NCI-H1417 (cell line): ENCODE results near the gene PHACTR3.
"Not testable (repeated sequence)": the region's sequence is repeated elsewhere in the genome, so short reads cannot be mapped to it uniquely, and the experiment has no call there.

Experiments
- DNase-seq, 3 experiments: peaks; one replicate each; lab custom pipeline; 2025; lab: John Stamatoyannopoulos, UW

Gene PHACTR3

GRCh38 chr20:59829054-59829785, 224.9 kb downstream of the PHACTR3 start:
- no peak for DNase-seq

- no peak for DNase-seq
Observed at GRCh38 chr20:59829786-59830664, 225.7 kb downstream of the PHACTR3 start.

- DNase-seq, result peak; percentile 21 to 85 (median 78)
Observed at GRCh38 chr20:59830665-59831023, 226.3 kb downstream of the PHACTR3 start.

GRCh38 chr20:59831024-59831915, 226.9 kb downstream of the PHACTR3 start:
- peak; percentile 33 to 85 (median 78) for DNase-seq

GRCh38 chr20:59831916-59832270, 227.6 kb downstream of the PHACTR3 start:
- DNase-seq, result no peak

GRCh38 chr20:59832406-59833363, 228.3 kb downstream of the PHACTR3 start:
- no peak for DNase-seq

- peak in 2 of 3 experiments; percentile 57 to 82 for DNase-seq
Observed at GRCh38 chr20:59835057-59835447, 230.7 kb downstream of the PHACTR3 start.

GRCh38 chr20:59835448-59836395, 231.4 kb downstream of the PHACTR3 start:
- DNase-seq, result peak; percentile 76 to 91 (median 83)

GRCh38 chr20:59836767-59837166, 232.4 kb downstream of the PHACTR3 start:
- peak; percentile 44 to 81 (median 72) for DNase-seq

GRCh38 chr20:59837623-59838394, 233.5 kb downstream of the PHACTR3 start:
- no peak for DNase-seq

GRCh38 chr20:59839400-59839799, 235.1 kb downstream of the PHACTR3 start:
- no peak for DNase-seq

- no peak for DNase-seq
Observed at GRCh38 chr20:59845472-59845871, 241.1 kb downstream of the PHACTR3 start.

GRCh38 chr20:59848182-59848581, 243.8 kb downstream of the PHACTR3 start:
- DNase-seq, result no peak

- DNase-seq, result peak in 2 of 3 experiments; percentile 60 to 79
Observed at GRCh38 chr20:59850018-59850641, 245.8 kb downstream of the PHACTR3 start.

GRCh38 chr20:59856526-59856925, 252.2 kb downstream of the PHACTR3 start:
- DNase-seq, result not testable (repeated sequence)

GRCh38 chr20:59856941-59857340, 252.6 kb downstream of the PHACTR3 start:
- not testable (repeated sequence) for DNase-seq

GRCh38 chr20:59857966-59858365, 253.6 kb downstream of the PHACTR3 start:
- no peak for DNase-seq

GRCh38 chr20:59858425-59858824, 254.1 kb downstream of the PHACTR3 start:
- DNase-seq, result no peak

GRCh38 chr20:59861401-59861800, 257.1 kb downstream of the PHACTR3 start:
- DNase-seq, result no peak
